ENCODE results near the gene PKP3.

DNA sequence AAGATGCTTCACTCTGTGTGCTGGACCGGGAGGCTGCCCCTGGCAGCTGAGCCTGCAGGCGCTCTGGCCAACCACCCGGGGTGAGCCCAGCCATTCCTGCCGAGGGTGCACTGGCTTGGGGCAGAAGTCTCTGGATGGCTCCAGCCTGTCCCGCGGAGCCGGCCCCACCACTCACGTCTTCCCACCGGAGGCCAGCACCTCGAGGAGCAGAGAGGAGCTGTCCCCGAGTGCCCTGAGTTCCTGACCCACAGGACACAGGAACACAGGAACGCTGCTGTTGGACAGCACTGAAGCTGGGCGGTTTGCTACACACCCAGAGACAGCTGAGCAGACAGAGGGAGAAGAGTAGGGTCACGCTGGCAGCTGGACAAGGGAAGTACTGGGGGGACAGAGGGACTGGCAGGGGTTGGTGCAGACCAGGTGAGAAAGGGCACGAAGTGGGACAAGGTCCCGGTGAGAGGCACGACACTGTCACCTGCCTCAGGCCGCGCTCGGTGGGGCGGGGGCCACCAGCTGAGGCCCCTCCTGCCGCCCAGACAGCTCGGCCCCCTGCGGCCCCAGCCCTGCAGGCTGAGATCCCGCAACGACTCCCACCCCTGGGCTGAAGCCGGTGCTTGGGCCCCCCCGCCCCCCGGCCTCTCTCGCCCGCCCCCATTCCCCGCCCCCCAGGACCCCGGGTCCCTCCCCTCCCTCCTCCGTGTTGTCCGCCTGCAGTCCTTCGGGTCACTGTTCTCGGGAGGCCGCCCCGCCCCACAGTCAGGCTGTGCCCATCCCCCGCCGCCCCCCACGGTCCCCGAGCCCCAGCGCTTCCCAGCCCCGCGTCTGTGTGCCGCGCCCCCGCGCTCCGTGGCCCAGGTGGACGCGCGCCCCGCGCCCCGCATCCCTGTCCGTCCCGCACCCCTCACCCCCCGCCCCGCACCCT is 25.3 kb upstream of the PKP3 start:
- TF ChIP-seq, protein P1, sequence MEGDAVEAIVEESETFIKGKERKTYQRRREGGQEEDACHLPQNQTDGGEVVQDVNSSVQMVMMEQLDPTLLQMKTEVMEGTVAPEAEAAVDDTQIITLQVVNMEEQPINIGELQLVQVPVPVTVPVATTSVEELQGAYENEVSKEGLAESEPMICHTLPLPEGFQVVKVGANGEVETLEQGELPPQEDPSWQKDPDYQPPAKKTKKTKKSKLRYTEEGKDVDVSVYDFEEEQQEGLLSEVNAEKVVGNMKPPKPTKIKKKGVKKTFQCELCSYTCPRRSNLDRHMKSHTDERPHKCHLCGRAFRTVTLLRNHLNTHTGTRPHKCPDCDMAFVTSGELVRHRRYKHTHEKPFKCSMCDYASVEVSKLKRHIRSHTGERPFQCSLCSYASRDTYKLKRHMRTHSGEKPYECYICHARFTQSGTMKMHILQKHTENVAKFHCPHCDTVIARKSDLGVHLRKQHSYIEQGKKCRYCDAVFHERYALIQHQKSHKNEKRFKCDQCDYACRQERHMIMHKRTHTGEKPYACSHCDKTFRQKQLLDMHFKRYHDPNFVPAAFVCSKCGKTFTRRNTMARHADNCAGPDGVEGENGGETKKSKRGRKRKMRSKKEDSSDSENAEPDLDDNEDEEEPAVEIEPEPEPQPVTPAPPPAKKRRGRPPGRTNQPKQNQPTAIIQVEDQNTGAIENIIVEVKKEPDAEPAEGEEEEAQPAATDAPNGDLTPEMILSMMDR (IDR thresholded peaks at IDR 0.05; ENCODE audit: low read depth, low read length): no peak
- TF ChIP-seq, protein P2, sequence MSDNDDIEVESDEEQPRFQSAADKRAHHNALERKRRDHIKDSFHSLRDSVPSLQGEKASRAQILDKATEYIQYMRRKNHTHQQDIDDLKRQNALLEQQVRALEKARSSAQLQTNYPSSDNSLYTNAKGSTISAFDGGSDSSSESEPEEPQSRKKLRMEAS (IDR thresholded peaks at IDR 0.05; ENCODE audit: low read depth, low read length): no peak

Data from NB4 (cell line).